GM13976 (cell line): Measurements from ENCODE around the gene GAL.

ENCODE experiments used
- DNase-seq: peaks from one replicate; pipeline ENCODE4 v3.0.0; 2012; ENCODE audit warnings: low spot score
- in situ Hi-C: fragments of 300-500 bp; cut with MboI; formaldehyde crosslinking; loops from one replicate; pipeline ENCODE4 v1.12.0; 2022; ENCODE audit warnings: low sequenced_read_pairs, mixed read lengths, inconsistent platforms; ENCODE audit not compliant: unreplicated experiment
- TF ChIP-seq, protein P1 (sequence below): IDR thresholded peaks from 2 replicates; pipeline ENCODE4 v1.5.1; 2012; ENCODE audit warnings: borderline replicate concordance, mild to moderate bottlenecking; ENCODE audit not compliant: insufficient read depth; ENCODE audit errors: extremely low read depth, missing control alignments, control extremely low read depth

Gene GAL

DNA sequence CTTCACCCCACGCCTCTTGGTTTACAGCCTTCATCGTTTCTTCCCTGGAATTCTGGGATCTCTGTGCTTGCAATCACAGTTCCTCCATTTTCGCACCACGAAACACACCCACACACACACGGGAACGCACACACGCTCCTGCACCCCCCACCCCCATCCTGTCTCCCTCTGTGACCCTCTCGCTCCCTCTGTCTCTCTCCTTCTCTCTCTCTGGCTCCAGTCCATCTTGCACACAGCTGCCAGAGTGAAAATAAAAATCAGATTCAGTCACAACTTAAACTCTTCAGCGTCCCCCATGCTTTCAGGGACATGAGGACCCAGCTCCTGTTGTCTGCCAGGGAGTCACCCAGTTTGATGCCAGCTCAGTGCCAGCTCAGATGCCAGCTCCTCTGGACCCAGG lies 3.0 kb downstream of the GAL start:
- TF ChIP-seq, protein P1, sequence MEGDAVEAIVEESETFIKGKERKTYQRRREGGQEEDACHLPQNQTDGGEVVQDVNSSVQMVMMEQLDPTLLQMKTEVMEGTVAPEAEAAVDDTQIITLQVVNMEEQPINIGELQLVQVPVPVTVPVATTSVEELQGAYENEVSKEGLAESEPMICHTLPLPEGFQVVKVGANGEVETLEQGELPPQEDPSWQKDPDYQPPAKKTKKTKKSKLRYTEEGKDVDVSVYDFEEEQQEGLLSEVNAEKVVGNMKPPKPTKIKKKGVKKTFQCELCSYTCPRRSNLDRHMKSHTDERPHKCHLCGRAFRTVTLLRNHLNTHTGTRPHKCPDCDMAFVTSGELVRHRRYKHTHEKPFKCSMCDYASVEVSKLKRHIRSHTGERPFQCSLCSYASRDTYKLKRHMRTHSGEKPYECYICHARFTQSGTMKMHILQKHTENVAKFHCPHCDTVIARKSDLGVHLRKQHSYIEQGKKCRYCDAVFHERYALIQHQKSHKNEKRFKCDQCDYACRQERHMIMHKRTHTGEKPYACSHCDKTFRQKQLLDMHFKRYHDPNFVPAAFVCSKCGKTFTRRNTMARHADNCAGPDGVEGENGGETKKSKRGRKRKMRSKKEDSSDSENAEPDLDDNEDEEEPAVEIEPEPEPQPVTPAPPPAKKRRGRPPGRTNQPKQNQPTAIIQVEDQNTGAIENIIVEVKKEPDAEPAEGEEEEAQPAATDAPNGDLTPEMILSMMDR: no peak
- in situ Hi-C loops: no loop called here
- no peak for DNase-seq

DNA sequence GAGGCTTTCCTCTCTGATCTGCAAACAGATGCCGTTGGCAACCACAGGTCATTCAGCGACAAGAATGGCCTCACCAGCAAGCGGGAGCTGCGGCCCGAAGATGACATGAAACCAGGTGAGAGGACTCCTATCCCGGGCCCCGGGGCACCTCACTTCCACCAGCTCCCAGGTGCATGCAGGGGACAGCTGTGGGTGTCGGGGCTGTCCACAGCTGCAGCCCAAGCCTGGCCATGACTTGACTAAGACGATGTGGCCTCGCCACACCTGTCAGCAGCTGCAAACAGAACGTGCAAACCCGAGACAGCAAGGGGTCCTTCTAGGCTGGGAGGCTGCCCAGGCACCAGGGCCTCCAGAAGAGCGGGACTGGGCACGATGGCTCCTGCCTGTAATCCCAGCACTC lies 3.6 kb downstream of the GAL start:
- TF ChIP-seq, protein P1: no peak
- DNase-seq: no peak
- in situ Hi-C loops: no loop called here

DNA sequence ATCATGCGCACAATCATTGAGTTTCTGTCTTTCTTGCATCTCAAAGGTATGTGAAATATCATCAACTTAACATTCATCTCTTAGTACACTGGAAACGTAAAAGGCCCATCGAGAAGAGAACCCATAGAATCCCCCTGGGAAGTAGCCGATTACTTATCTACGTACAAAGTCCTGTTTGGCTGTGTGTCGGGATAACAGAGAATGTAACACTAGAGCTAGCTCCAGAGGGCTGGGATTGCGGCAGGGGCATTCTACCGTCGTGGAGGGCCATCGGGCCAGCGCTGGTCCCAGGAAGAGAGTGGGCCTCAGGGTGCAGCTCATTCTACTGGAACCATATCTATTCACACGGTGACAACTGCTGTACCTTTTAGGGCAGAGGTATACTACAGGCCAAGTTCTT lies 4.5 kb downstream of the GAL start:
- in situ Hi-C loops: no loop called here
- DNase-seq: no peak
- TF ChIP-seq, protein P1: no peak

DNA sequence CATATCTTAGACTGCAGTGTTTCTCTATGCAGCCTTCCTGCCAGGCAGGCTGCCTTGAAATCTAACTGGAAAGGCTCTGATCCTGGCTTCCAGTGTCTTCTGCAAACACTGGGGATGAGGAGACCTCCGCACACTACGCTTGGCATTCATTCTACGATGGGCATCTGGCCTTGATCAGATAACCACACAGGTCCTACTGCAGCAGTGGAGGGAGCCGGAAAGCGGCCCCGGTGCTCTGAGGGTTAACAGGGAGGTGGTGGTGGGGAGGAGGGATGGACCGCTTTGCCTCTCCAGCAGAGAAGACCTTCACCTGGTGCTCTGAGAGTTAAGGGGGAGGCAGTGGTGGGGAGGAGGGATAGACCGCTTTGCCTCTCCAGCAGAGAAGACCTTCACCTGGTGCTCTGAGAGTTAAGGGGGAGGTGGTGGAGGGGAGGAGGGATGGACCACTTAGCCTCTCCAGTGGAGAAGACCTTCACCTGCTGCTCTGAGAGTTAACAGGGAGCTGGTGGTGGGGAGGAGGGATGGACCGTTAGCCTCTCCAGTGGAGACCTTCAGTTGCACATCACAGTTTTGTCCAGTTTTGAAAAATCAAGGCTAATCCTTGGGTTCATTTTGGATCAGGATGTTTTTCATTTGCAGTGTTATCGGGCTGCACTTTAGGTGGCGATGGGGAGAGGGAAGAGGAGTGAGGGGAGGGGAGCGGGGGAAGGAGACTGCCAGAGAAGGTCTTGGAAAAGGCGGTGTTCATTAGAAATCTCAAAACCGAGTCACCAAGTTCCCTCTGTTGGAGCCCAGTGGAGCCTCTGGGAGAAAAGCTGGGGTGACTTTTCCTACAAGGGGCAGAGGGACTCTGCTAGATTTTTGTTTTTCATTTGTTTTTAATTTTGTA lies 5.6 kb downstream of the GAL start:
- TF ChIP-seq, protein P1: no peak
- DNase-seq: no peak
- in situ Hi-C loops: no loop called here

DNA sequence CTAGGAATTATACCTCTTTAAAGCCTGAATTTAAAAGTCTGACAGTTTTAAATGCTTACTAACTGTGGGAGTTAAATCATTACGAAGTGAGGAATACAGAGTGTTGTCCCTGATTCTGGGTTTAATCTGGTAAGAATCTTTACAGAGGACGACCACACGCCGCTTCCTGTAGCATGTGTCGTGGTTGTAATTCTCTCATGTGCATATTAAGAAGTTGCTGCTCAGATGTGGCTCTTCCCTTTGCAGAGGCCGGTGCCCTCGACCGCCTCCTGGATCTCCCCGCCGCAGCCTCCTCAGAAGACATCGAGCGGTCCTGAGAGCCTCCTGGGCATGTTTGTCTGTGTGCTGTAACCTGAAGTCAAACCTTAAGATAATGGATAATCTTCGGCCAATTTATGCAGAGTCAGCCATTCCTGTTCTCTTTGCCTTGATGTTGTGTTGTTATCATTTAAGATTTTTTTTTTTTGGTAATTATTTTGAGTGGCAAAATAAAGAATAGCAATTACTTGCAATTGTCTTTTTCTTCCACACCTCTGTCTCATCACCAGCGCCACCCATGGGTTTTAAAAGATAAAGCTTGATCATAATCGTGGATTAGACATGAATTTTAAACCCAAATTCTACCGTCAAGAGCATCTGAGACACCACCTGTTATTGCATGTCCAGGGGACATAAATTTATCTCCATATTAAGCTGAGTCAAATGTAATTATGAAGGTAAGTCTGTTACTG lies 6.5 kb downstream of the GAL start:
- TF ChIP-seq, protein P1: no peak
- DNase-seq: no peak
- in situ Hi-C loops: no loop called here

DNA sequence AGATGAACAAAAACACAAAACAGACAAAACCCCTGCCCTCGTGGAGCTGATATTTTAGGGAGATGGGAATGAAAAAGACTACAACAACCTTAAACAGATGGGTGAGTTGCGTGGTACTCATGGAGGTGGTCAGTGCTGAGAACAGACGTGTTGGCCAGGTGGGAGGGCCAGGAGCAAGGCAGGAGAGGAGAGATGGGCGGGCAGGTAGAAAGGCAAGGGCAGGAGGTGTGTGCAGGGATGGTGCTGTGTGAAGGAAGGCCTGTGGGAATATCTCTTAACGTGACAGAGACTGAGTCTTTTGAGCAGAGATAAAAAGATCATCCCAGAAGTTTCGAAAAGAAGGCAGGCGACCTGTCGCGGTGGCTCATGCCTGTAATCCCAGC lies 7.0 kb downstream of the GAL start:
- DNase-seq: no peak
- in situ Hi-C loops: no loop called here
- TF ChIP-seq, protein P1: no peak
